H1 (cell line): ENCODE measurements around the gene INPP5F. TPM values are rescaled to one million over a fixed set of nuclear protein-coding genes. Genes with fewer than 3 reads are reported as not detected.

Experiments
- CTCF ChIA-PET: fragments of 300-600 bp; sonication (Branson Sonifier 250); formaldehyde crosslinking; loops from one replicate; lab custom pipeline; 2021; ENCODE audit not compliant: partially characterized antibody; lab: Charles Lee
- POLR2A ChIA-PET: fragments of 300-600 bp; sonication (Branson Sonifier 250); formaldehyde crosslinking; loops from one replicate; lab custom pipeline; 2021; ENCODE audit warnings: inconsistent platforms; ENCODE audit not compliant: partially characterized antibody; lab: Charles Lee
- DNase-seq, 2 experiments: peaks; one replicate each; pipeline versions ENCODE4 v3.0.0 to v3.0.0-alpha.2; 2010 to 2022; ENCODE audit warnings: low spot score in 2 of 2, low read depth in 1 of 2, mixed read lengths in 1 of 2
- FAIRE-seq: peaks from 2 replicates; lab custom pipeline; 2011; peaks lifted over from hg19 to GRCh38; lab: Jason Lieb, UNC
- H2AFZ ChIP-seq: 2 replicates; pipeline ENCODE4 v1.8.1; 2012; ENCODE audit warnings: low read length, inconsistent platforms
- H2AK5ac ChIP-seq: 2 replicates; pipeline ENCODE4 v1.6.1; 2013; ENCODE audit warnings: low read depth, low read length
- H2BK120ac ChIP-seq: replicated peaks from 2 replicates; pipeline ENCODE3; 2013; ENCODE audit warnings: low read depth, low read length, inconsistent platforms
- H2BK12ac ChIP-seq: 2 replicates; pipeline ENCODE4 v1.6.1; 2013; ENCODE audit warnings: low read depth, low read length
- H2BK15ac ChIP-seq: 2 replicates; pipeline ENCODE4 v1.6.1; 2013; ENCODE audit warnings: low read length
- H2BK20ac ChIP-seq: 2 replicates; pipeline ENCODE4 v1.6.1; 2013; ENCODE audit warnings: low read length
- H2BK5ac ChIP-seq: 2 replicates; pipeline ENCODE4 v1.6.1; 2013; ENCODE audit warnings: low read depth, low read length
- H3K14ac ChIP-seq: 2 replicates; pipeline ENCODE4 v1.6.1; 2013; ENCODE audit warnings: inconsistent platforms; ENCODE audit not compliant: insufficient read length
- H3K18ac ChIP-seq: 2 replicates; pipeline ENCODE4 v1.6.1; 2013; ENCODE audit warnings: low read length; ENCODE audit errors: extremely low read depth
- H3K23ac ChIP-seq: 2 replicates; pipeline ENCODE4 v1.6.1; 2013; ENCODE audit warnings: inconsistent platforms; ENCODE audit not compliant: insufficient read length
- H3K23me2 ChIP-seq: 2 replicates; pipeline ENCODE4 v1.6.1; 2013; ENCODE audit warnings: low read depth, low read length
- H3K27ac ChIP-seq: 2 replicates; pipeline ENCODE4 v1.6.1; 2011; ENCODE audit warnings: low read depth, low read length, inconsistent platforms
- H3K27me3 ChIP-seq, 4 experiments: replicated peaks in 1 of 4; 1 replicate in 1 of 4; 2 replicates in 3 of 4; pipeline versions ENCODE4 v1.6.1 to v1.8.1; 2011 to 2013; ENCODE audit warnings: low read length in 3 of 4, mild to moderate bottlenecking in 3 of 4, inconsistent platforms in 2 of 4, mixed read lengths in 2 of 4, moderate library complexity in 1 of 4; ENCODE audit not compliant: control insufficient read depth in 3 of 4, insufficient read depth in 3 of 4; ENCODE audit errors: extremely low read depth in 1 of 4
- H3K36me3 ChIP-seq, 4 experiments: 2 replicates each; pipeline versions ENCODE4 v1.6.1 to v1.8.1; 2011 to 2013; ENCODE audit warnings: mild to moderate bottlenecking in 4 of 4, low read length in 3 of 4, moderate library complexity in 2 of 4, control low read depth in 1 of 4, inconsistent platforms in 1 of 4; ENCODE audit not compliant: insufficient read depth in 4 of 4, control insufficient read depth in 2 of 4
- H3K4ac ChIP-seq: replicated peaks from 2 replicates; pipeline ENCODE3; 2013; ENCODE audit warnings: low read length, low read depth, mixed read lengths, inconsistent platforms; ENCODE audit not compliant: insufficient read length
- H3K4me1 ChIP-seq, 4 experiments: replicated peaks in 1 of 4; 1 replicate in 1 of 4; 2 replicates in 3 of 4; pipeline versions ENCODE4 v1.6.1 to v1.8.1; 2011 to 2013; ENCODE audit warnings: low read length in 3 of 4, inconsistent platforms in 2 of 4, mixed read lengths in 1 of 4; ENCODE audit not compliant: insufficient read depth in 4 of 4, control insufficient read depth in 3 of 4
- H3K4me2 ChIP-seq, 2 experiments: 2 replicates each; pipeline versions ENCODE4 v1.6.1 to v1.8.1; 2011 to 2013; ENCODE audit warnings: low read depth in 2 of 2, low read length in 2 of 2, control low read depth in 1 of 2, inconsistent platforms in 1 of 2, mild to moderate bottlenecking in 1 of 2; ENCODE audit not compliant: insufficient read depth in 1 of 2
- H3K4me3 ChIP-seq, 4 experiments: fragments of 200-600, 300-600 bp in 1 of 4; sonication (generic), shearing (Covaris generic), sonication (Bioruptor Twin) in 1 of 4; 2 replicates each; pipeline versions ENCODE4 v1.5.1 to v1.8.1; 2011 to 2016; ENCODE audit warnings: low read length in 4 of 4, low read depth in 3 of 4, control low read depth in 2 of 4, inconsistent platforms in 2 of 4, mild to moderate bottlenecking in 2 of 4, mixed read lengths in 1 of 4, moderate library complexity in 1 of 4; ENCODE audit not compliant: insufficient read depth in 2 of 4; ENCODE audit errors: extremely low read depth in 1 of 4
- H3K56ac ChIP-seq: replicated peaks from 2 replicates; pipeline ENCODE3; 2013; ENCODE audit warnings: low read depth, mild to moderate bottlenecking, mixed read lengths, low read length, inconsistent platforms; ENCODE audit not compliant: insufficient read length
- H3K79me1 ChIP-seq: 2 replicates; pipeline ENCODE4 v1.6.1; 2013; ENCODE audit warnings: low read depth, low read length, control low read depth
- H3K79me2 ChIP-seq, 2 experiments: 2 replicates each; pipeline versions ENCODE4 v1.6.1 to v1.8.1; 2012 to 2013; ENCODE audit warnings: low read length in 2 of 2, mild to moderate bottlenecking in 2 of 2, inconsistent platforms in 1 of 2; ENCODE audit not compliant: insufficient read depth in 2 of 2, control insufficient read depth in 1 of 2
- H3K9ac ChIP-seq, 4 experiments: replicated peaks in 1 of 4; 1 replicate in 1 of 4; 2 replicates in 3 of 4; pipeline versions ENCODE4 v1.6.1 to v1.8.1; 2011 to 2013; ENCODE audit warnings: low read depth in 3 of 4, low read length in 3 of 4, control low read depth in 2 of 4, mild to moderate bottlenecking in 2 of 4, moderate library complexity in 2 of 4, inconsistent platforms in 1 of 4; ENCODE audit errors: extremely low read depth in 1 of 4
- H3K9me3 ChIP-seq, 2 experiments: 2 replicates each; pipeline versions ENCODE4 v1.6.1 to v1.8.1; 2012 to 2013; ENCODE audit warnings: mild to moderate bottlenecking in 2 of 2, moderate library complexity in 2 of 2, control low read depth in 1 of 2, inconsistent platforms in 1 of 2, low read depth in 1 of 2, low read length in 1 of 2, mixed read lengths in 1 of 2; ENCODE audit not compliant: insufficient read depth in 2 of 2
- H4K20me1 ChIP-seq, 2 experiments: replicated peaks in 1 of 2; 2 replicates each; pipeline versions ENCODE3 to v1.8.1; 2011 to 2013; ENCODE audit warnings: inconsistent platforms in 2 of 2, low read length in 2 of 2, mild to moderate bottlenecking in 1 of 2; ENCODE audit not compliant: insufficient read depth in 2 of 2, control insufficient read depth in 1 of 2
- H4K5ac ChIP-seq: 2 replicates; pipeline ENCODE4 v1.6.1; 2013; ENCODE audit warnings: low read length, low read depth, mixed read lengths, inconsistent platforms; ENCODE audit not compliant: insufficient read length
- H4K8ac ChIP-seq: 2 replicates; pipeline ENCODE4 v1.8.0; 2013; ENCODE audit warnings: mild to moderate bottlenecking, moderate library complexity, low read length, inconsistent platforms; ENCODE audit not compliant: insufficient read depth; ENCODE audit errors: extremely low read depth
- H4K91ac ChIP-seq: replicated peaks from 2 replicates; pipeline ENCODE3; 2013; ENCODE audit warnings: low read length, mixed read lengths, inconsistent platforms; ENCODE audit not compliant: insufficient read length
- BCL11A ChIP-seq, 2 experiments: IDR thresholded peaks; one replicate each; pipeline ENCODE4 v1.6.1; 2011; ENCODE audit warnings: low read depth in 2 of 2, low read length in 2 of 2, mild to moderate bottlenecking in 2 of 2
- BRCA1 ChIP-seq: IDR thresholded peaks from 2 replicates; pipeline ENCODE4 v1.6.1; 2012; ENCODE audit warnings: low read depth, low read length, improper control_type of control experiment
- CREB1 ChIP-seq: IDR thresholded peaks from 2 replicates; pipeline ENCODE4 v1.6.1; 2012; ENCODE audit warnings: inconsistent platforms
- EP300 ChIP-seq, 2 experiments: IDR thresholded peaks; 1 replicate in 1 of 2; 2 replicates in 1 of 2; pipeline ENCODE4 v1.6.1; 2011 to 2012; ENCODE audit warnings: low read depth in 2 of 2, low read length in 2 of 2, mild to moderate bottlenecking in 2 of 2, borderline replicate concordance in 1 of 2, inconsistent platforms in 1 of 2, moderate library complexity in 1 of 2
- JUN ChIP-seq: IDR thresholded peaks from 2 replicates; pipeline ENCODE4 v1.6.1; 2011; ENCODE audit warnings: low read depth, mild to moderate bottlenecking, improper control_type of control experiment, low read length
- KDM1A ChIP-seq: fragments of 200-600, 300-600 bp; sonication (generic); IDR thresholded peaks from 2 replicates; pipeline ENCODE4 v1.7.1; 2016; ENCODE audit warnings: mild to moderate bottlenecking, low read length, borderline replicate concordance
- KDM5A ChIP-seq: fragments of 200-600 bp; IDR thresholded peaks from 2 replicates; pipeline ENCODE4 v1.7.1; 2012; ENCODE audit warnings: mild to moderate bottlenecking, low read length, inconsistent platforms, mixed read lengths
- NANOG ChIP-seq: IDR thresholded peaks from 2 replicates; pipeline ENCODE4 v1.6.1; 2011; ENCODE audit warnings: low read length, low read depth, mild to moderate bottlenecking, inconsistent platforms; ENCODE audit not compliant: insufficient read depth, poor library complexity, severe bottlenecking
- RXRA ChIP-seq: IDR thresholded peaks from 2 replicates; pipeline ENCODE4 v1.6.1; 2011; ENCODE audit warnings: low read depth, mild to moderate bottlenecking, low read length, moderate library complexity; ENCODE audit not compliant: insufficient read depth
- SP2 ChIP-seq: IDR thresholded peaks from 2 replicates; pipeline ENCODE4 v1.6.1; 2012; ENCODE audit warnings: mild to moderate bottlenecking, low read length, inconsistent platforms
- TEAD4 ChIP-seq: IDR thresholded peaks from 2 replicates; pipeline ENCODE4 v1.6.1; 2012; ENCODE audit warnings: low read depth, low read length, inconsistent platforms, mixed read lengths
- WGBS, 2 experiments: shearing (Covaris generic) in 1 of 2; methylation state at CpG; one replicate each; pipeline versions ENCODE4 v1.1.6 to v1.1.7; 2013 to 2015; ENCODE audit warnings: low lambda C conversion rate in 2 of 2, mixed read lengths in 2 of 2, inconsistent platforms in 1 of 2, low coverage in 1 of 2, missing lambda C conversion rate in 1 of 2; ENCODE audit not compliant: insufficient replicate concordance in 2 of 2, insufficient coverage in 1 of 2, insufficient read length in 1 of 2; ENCODE audit errors: extremely low coverage in 1 of 2, missing lambda C conversion rate in 1 of 2; 5-methylcytosine and 5-hydroxymethylcytosine counted together
- polyA plus RNA-seq, 7 experiments: library from polyadenylated mRNA; depleted of rRNA in 3 of 7; stranded (reverse) in 5 of 7; unstranded in 2 of 7; fragments of >200 nt in 5 of 7; fragments of 200-250 nt in 2 of 7; gene quantifications; 1 replicate in 5 of 7; 2 replicates in 1 of 7; 4 replicates in 1 of 7; pipeline versions ENCODE4 v1.2.1 to v1.2.3, GENCODE V29; 2011 to 2013; ENCODE audit warnings: missing spikeins in 2 of 7, mixed read lengths in 2 of 7
- total RNA-seq: library from RNA; stranded (reverse); fragmentation: NEBNext Ultra II Directional; extraction: Animal tissue kit (Norgen Biotek cat#: 25700); gene quantifications from 2 replicates; pipeline ENCODE4 v1.2.1, GENCODE V29; 2021
- TF ChIP-seq, protein P1 (sequence below): IDR thresholded peaks from 2 replicates; pipeline ENCODE4 v1.6.1; 2011; ENCODE audit warnings: low read depth, mild to moderate bottlenecking, low read length; ENCODE audit not compliant: insufficient read depth

Gene INPP5F
- total and polyA plus RNA-seq, 2 of the 8 experiments (the other 6 are each of a cell fraction or from before 2014, with no cell fraction given) = 50.1 to 101 TPM

DNA sequence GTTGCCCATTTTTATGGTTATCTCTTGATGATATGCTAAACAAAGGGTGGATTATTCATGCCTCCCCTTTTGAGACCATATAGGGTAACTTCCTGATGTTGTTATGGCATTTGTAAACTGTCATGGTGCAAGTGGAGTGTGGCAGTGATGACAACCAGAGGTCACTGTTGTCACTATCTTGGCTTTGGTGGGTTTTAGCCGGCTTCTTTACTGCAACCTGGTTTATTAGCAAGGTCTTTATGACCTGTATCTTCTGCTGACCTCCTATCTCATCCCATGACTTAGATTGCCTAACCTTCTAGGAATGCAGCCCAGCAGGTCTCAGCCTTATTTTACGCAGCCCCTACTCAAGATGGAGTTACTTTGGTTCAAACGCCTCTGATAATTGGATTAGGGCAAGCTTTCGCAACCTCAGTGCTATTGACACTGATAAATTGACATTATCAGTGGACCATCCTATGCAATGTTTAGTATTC is 37.8 kb upstream of the INPP5F start:
- H3K4me2 ChIP-seq = peak overlapping the region; percentile 47 to 80
- CTCF ChIA-PET = interaction anchor here (0.7 to 3.7 kb wide), 31 partner anchors 7 to 233 kb away, joined by 3 to 40 read pairs (median 6); partner anchors contain the start of gene INPP5F
- no peaks in the 10 kb centered on the region for H3K27me3 ChIP-seq
- no peak for TF ChIP-seq RXRA
- TF ChIP-seq, protein P1, sequence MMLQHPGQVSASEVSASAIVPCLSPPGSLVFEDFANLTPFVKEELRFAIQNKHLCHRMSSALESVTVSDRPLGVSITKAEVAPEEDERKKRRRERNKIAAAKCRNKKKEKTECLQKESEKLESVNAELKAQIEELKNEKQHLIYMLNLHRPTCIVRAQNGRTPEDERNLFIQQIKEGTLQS = no peak
- TF ChIP-seq KDM5A = no peak
- peak; percentile 29; the same call in 1 of the 2 replicates for TF ChIP-seq JUN
- TF ChIP-seq NANOG = no peak
- TF ChIP-seq EP300 (IDR thresholded peaks at IDR 0.05; ENCODE audit: borderline replicate concordance in 1 of 2, low read depth in 2 of 2, low read length in 2 of 2) = no peak
- TF ChIP-seq TEAD4 = peak; percentile 66; the same call in 1 of the 2 replicates
- no peak for TF ChIP-seq BRCA1
- TF ChIP-seq BCL11A (IDR thresholded peaks at IDR 0.05; ENCODE audit: low read depth in 2 of 2, low read length in 2 of 2) = no peak
- TF ChIP-seq SP2 = no peak
- TF ChIP-seq CREB1 = no peak
- no peak for TF ChIP-seq KDM1A

More for the DNA sequence above, 37.8 kb upstream of the INPP5F start:
- Histone ChIP-seq H3K23me2 (peaks cover 6% of the 10 kb centered on the region), H3K4me3 (peak overlapping the region; percentile 38 to 69 (median 50); a peak in 5 of 8 replicates), H3K18ac (peak overlapping the region; percentile 34; the same call in 1 of the 2 replicates), H3K79me1 (no peaks in the 10 kb centered on the region; the same call in 1 of the 2 replicates), H3K4ac (no peak overlapping the region), H2BK120ac (peak overlapping the region; percentile 95), H2AK5ac (peak overlapping the region; percentile 45), H3K79me2 (no peaks in the 10 kb centered on the region), H4K20me1 (no peaks in the 10 kb centered on the region), H4K5ac (peak overlapping the region; percentile 39), H3K27ac (peak overlapping the region; percentile 84), H2BK12ac (peak overlapping the region; percentile 96), H2BK15ac (no peak overlapping the region; the same call in 1 of the 2 replicates), H4K8ac (no peak overlapping the region), H2BK20ac (peak overlapping the region; percentile 80; the same call in 1 of the 2 replicates), H3K9ac (peak overlapping the region in 3 of 4 experiments; percentile 32 to 40 (median 34); a peak in 4 of 7 replicates), H3K4me1 (peaks cover 3 to 16% (median 14%) of the 10 kb centered on the region in 4 experiments; a peak in 6 of 7 replicates), H2AFZ (no peak overlapping the region), H3K14ac (peak overlapping the region; percentile 18), H3K9me3 (no peaks in the 10 kb centered on the region; a peak in 1 of 4 replicates), H3K56ac (no peak overlapping the region), H3K23ac (no peak overlapping the region), H4K91ac (no peak overlapping the region), H3K36me3 (no peaks in the 10 kb centered on the region), H2BK5ac (peak overlapping the region; percentile 94)
- FAIRE-seq = no peak
- 30% methylated on average over 4 of the region's 4 CpGs; no CpG with 5 or more reads in 1 of the 2 experiments for WGBS, 2 experiments
- POLR2A ChIA-PET = interaction anchor here (0.9 to 2.5 kb wide), 18 partner anchors 8 to 195 kb away, joined by 3 to 27 read pairs (median 6); partner anchors contain the start of genes BAG3 and INPP5F
- peak in 1 of 2 experiments; percentile 13 for DNase-seq
